Brain pericyte (primary cell): ENCODE data around the gene CSF3.

ENCODE experiments used
- DNase-seq: peaks from one replicate; pipeline ENCODE4 v3.0.0-alpha.2; 2012; ENCODE audit warnings: low read depth, low spot score

Gene CSF3

GRCh38 chr17:40061609-40062038 is 46.4 kb downstream of the CSF3 start:
- no peak for DNase-seq

DNA sequence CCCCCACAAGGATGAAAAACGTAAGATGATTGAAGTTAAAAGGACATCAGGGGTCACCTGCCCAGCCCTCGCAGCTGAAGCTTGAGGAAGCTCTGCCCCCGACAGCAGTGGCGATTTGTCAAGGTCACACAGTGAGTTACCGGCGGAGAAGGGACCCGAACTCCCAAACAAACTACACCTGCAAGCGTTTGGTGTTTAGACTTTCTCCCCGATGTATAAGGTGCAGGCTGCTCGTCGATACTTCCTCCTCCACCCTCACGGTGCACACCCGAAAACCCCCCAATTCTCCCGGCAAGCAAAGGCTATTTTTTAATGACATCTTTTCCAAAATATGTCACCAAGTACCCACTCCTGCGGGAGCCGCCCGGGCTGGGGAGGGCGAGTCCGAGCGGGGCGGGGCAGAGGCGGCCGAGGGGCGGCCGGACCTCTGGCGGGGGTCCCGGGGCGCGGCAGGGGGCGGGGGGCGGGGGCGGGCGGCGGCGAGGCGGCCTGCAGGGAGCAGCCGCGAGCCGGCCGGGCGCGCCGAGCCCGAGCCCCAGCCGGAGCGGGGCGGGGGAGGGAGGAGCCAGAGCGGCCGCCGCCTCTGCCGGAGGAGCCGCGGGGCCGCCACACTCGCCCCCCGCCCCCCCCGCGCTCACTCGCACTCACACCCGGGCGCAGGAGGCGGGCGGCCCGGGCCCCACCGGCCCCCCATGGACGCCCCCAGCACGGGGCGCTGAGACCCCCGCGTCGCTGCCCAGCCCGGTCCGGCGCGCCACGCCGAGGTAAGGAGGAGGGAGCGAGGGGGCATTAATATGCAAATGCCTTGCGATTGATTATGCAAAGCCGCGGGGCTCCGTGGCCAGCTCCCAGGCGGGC is 47.3 kb downstream of the CSF3 start, which contains the start of gene THRA:
THRA (plus strand) TSS at position 637 of the 858 bp plus-strand sequence. CDS start 11,524 bp downstream, outside the sequence.
- DNase-seq = no peak

DNA sequence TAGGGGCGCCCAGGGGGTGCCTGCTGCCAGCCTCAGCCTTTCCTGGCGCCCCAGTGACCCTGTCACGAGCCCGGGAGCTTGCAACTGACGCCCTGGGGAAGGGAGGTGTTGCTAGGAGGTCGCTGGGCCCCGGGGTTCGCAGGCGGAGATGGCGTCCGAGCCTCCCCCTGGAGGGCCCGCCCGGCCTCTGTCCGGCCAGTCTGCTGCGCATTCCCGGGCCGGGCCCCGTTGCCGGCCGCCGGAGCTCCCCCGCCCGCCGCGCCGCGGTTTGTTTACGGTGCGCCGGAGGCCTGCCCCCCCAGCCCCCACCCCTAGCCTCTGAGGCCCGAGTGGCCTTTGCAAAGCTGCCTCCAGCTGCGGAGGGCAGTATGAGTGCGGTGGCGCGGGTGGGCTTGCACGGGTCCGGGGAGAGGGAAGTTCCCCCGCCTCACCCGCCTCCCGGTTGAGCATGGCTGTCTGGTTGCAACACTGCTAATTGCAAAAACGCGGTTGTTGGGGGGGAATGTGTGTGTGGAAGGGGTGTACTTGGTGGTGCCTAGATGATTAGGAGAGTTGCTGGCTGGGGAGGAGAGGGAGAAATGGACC is 48.0 kb downstream of the CSF3 start:
- no peak for DNase-seq

DNA sequence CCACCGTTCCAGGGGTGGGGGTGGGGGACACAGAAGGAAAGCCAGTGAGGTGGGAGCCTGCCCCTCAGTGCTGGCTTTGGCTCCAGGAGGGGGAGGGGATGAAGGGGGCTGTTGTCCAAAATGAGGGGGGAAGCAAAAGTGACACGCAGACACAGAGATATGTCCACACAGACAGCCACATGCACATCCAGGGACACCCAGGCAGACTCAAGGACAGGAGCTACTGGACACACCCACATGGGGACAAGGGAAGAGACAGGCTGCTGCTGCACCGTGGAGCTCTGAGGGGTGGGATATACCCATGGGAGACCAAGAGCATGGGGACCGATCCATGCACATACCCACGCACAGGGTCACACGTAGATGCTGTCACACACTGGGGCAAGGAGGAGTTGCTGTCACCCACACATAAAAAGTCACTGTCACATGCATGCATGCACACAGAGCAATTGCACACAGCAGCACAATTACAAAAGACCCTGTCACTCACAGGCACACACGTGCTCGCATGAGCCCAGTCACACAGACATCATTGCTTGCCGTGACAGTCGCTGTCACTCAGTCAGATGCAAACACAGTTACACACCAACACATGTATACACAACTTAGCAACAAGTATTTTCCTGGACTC is 48.8 kb downstream of the CSF3 start:
- no peak for DNase-seq

DNA sequence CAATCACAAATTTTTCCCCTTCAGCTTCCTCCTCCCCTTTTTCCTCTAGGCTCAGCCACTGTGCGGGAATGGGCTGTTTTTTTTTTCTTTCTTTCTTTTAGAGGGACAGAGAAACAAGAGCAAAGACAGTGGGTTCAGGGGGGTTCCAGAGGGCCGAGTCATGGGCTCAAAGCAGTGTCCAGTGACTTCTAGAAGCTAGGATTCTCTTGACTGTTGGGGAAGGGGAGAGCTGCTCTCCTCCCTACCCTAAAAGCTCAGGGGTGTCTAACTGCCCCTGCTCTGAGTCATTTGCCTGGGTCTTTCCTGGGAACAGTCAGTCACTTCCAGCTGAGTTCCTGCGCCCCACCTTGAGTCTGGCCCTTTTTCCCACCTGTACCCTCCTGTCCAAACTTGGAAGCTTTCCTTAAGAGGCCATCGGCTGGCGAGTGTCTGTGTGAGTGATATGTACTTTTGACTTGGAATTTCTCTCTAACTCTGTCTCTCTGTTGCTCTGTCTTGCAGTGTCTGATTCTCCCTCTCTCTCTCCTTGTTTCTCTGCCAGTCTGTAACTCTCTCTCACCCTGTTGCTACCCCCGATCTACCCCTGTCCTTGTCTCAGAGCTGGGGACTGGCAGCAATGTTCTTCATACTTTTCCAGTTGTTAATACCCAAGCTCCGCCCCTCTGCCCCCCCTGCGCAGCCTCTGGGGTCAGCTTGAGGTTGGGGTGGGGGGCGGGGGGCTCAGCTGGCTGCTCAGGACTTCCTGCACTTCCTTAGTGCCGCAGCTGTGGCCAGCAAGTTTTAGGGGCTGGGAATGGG is 49.9 kb downstream of the CSF3 start:
- no peak for DNase-seq

- DNase-seq = no peak
Observed at GRCh38 chr17:40065769-40066510, 50.7 kb downstream of the CSF3 start.
